ENCODE results near the gene PLCG1. TPM values are rescaled to one million over a fixed set of nuclear protein-coding genes. Genes with fewer than 3 reads are reported as not detected.

PLCG1 gene
- total and polyA plus RNA-seq, 2 of the 8 experiments (the other 6 are each of a cell fraction or from before 2014, with no cell fraction given), result 103 to 154 TPM

GRCh38 chr20:41148942-41149341, 11.6 kb downstream of the PLCG1 start (continued):
- no peak for TF ChIP-seq HDAC2 (IDR thresholded peaks at IDR 0.05; ENCODE audit: borderline replicate concordance in 1 of 2, low read depth in 2 of 2, low read length in 2 of 2)
- TF ChIP-seq TBP (IDR thresholded peaks at IDR 0.05; ENCODE audit: low read depth, low read length), result no peak
- TF ChIP-seq KDM4A (IDR thresholded peaks at IDR 0.05; ENCODE audit: low read depth, low read length, severe bottlenecking), result no peak
- TF ChIP-seq MAFK (IDR thresholded peaks at IDR 0.05; ENCODE audit: low read depth, low read length), result no peak
